ENCODE data around the gene PLK3. TPM values are rescaled to one million over a fixed set of nuclear protein-coding genes. Genes with fewer than 3 reads are reported as not detected.
A peak's percentile ranks its signal among the peaks of the same experiment; 100 is the strongest.

PLK3 gene
- polyA plus RNA-seq, 1 experiment: 45.9 TPM

- peak overlapping the region; percentile 24 for H3K4me3 ChIP-seq (ENCODE audit: low read depth, low read length)
- no peaks in the 10 kb centered on the region for H3K27me3 ChIP-seq (ENCODE audit: control insufficient read depth, insufficient read depth, low read length)
- ChIA-PET CTCF (interaction anchor here (0.7 to 3.4 kb wide), 11 partner anchors 8 to 230 kb away, joined by 3 to 10 read pairs (median 4); partner anchors contain the start of gene BTBD19), POLR2A (interaction anchor here (1.2 kb wide), 1 partner anchor 35 kb away, joined by 4 read pairs; no protein-coding TSS in a partner anchor)
- 0 out of 2 replicates have a peak, but pooled peaks have one; percentile 11 for TF ChIP-seq CTCF (IDR thresholded peaks at IDR 0.05; ENCODE audit: insufficient read depth, low read depth, low read length)
- DNase-seq (ENCODE audit: low read depth): no peak
- H3K36me3 ChIP-seq (ENCODE audit: control insufficient read depth, insufficient read depth, low read length): peaks cover 9% of the 10 kb centered on the region
Measured at GRCh38 chr1:44784094-44785028, 15.8 kb upstream of the PLK3 start.

GRCh38 chr1:44785029-44785380 is 15.2 kb upstream of the PLK3 start:
- CTCF ChIA-PET: interaction anchor here (0.8 to 3.4 kb wide), 12 partner anchors 8 to 715 kb away, joined by 3 to 10 read pairs (median 4); partner anchors contain the start of genes BTBD19, CCDC163, MMACHC and PLK3
- no peak for DNase-seq (ENCODE audit: low read depth)
- Histone ChIP-seq H3K4me3 (ENCODE audit: low read depth, low read length) (no peak overlapping the region), H3K27me3 (ENCODE audit: control insufficient read depth, insufficient read depth, low read length) (peaks cover 1% of the 10 kb centered on the region; the same call in 1 of the 2 replicates), H3K36me3 (ENCODE audit: control insufficient read depth, insufficient read depth, low read length) (peaks cover 7% of the 10 kb centered on the region)
- POLR2A ChIA-PET: no interaction called here
- TF ChIP-seq CTCF (IDR thresholded peaks at IDR 0.05; ENCODE audit: insufficient read depth, low read depth, low read length): no peak

GRCh38 chr1:44785501-44786137 is 14.6 kb upstream of the PLK3 start:
- DNase-seq (ENCODE audit: low read depth): no peak
- Histone ChIP-seq H3K27me3 (ENCODE audit: control insufficient read depth, insufficient read depth, low read length) (peaks cover 1% of the 10 kb centered on the region; the same call in 1 of the 2 replicates), H3K36me3 (ENCODE audit: control insufficient read depth, insufficient read depth, low read length) (peaks cover 4% of the 10 kb centered on the region), H3K4me3 (ENCODE audit: low read depth, low read length) (no peak overlapping the region; the same call in 1 of the 2 replicates)
- ChIA-PET POLR2A (no interaction called here), CTCF (interaction anchor here (0.8 to 3.4 kb wide), 13 partner anchors 7 to 714 kb away, joined by 3 to 11 read pairs (median 4); partner anchors contain the start of genes BTBD19, CCDC163, MMACHC and PLK3)
- no peak for TF ChIP-seq CTCF (IDR thresholded peaks at IDR 0.05; ENCODE audit: insufficient read depth, low read depth, low read length)

- H3K27me3 ChIP-seq (ENCODE audit: control insufficient read depth, insufficient read depth, low read length): peaks cover 1% of the 10 kb centered on the region; the same call in 1 of the 2 replicates
- ChIA-PET POLR2A (interaction anchor here (0.7 kb wide), 1 partner anchor 14 kb away, joined by 12 read pairs; no protein-coding TSS in a partner anchor), CTCF (interaction anchor here (0.9 to 3.4 kb wide), 10 partner anchors 8 to 707 kb away, joined by 3 to 11 read pairs (median 4); partner anchors contain the start of genes HECTD3 and PLK3)
- H3K36me3 ChIP-seq (ENCODE audit: control insufficient read depth, insufficient read depth, low read length): no peaks in the 10 kb centered on the region; the same call in 1 of the 2 replicates
- peak overlapping the region; percentile 37 for H3K4me3 ChIP-seq (ENCODE audit: low read depth, low read length)
- peak; percentile 100 for TF ChIP-seq CTCF (IDR thresholded peaks at IDR 0.05; ENCODE audit: insufficient read depth, low read depth, low read length)
- DNase-seq (ENCODE audit: low read depth): no peak
Measured at GRCh38 chr1:44786138-44786840, 13.9 kb upstream of the PLK3 start.
